Fibroblast of lung (primary cell): Measurements from ENCODE around the gene KREMEN2. TPM values are rescaled to one million over a fixed set of nuclear protein-coding genes. Genes with fewer than 3 reads are reported as not detected.

ENCODE experiments used
- DNase-seq, 2 donors: peaks; one replicate each; pipeline versions ENCODE4 v3.0.0 to v3.0.0-alpha.2; 2010; ENCODE audit warnings: low read depth in 2 of 2
- H2AFZ ChIP-seq: 2 replicates; pipeline ENCODE4 v1.5.1; 2012; ENCODE audit warnings: low read length, control low read depth, inconsistent platforms
- H3K27ac ChIP-seq: 2 replicates; pipeline ENCODE4 v1.5.1; 2011; ENCODE audit warnings: low read length, control low read depth; ENCODE audit not compliant: insufficient read depth
- H3K27me3 ChIP-seq: 2 replicates; pipeline ENCODE4 v1.5.1; 2011; ENCODE audit warnings: mild to moderate bottlenecking, low read length; ENCODE audit not compliant: control insufficient read depth, insufficient read depth
- H3K36me3 ChIP-seq: 2 replicates; pipeline ENCODE4 v1.5.1; 2011; ENCODE audit warnings: low read length; ENCODE audit not compliant: control insufficient read depth, insufficient read depth
- H3K4me1 ChIP-seq: 2 replicates; pipeline ENCODE4 v1.5.1; 2011; ENCODE audit warnings: low read length; ENCODE audit not compliant: control insufficient read depth, insufficient read depth; ENCODE audit errors: extremely low read depth
- H3K4me2 ChIP-seq: 2 replicates; pipeline ENCODE4 v1.5.1; 2011; ENCODE audit warnings: low read length, control low read depth; ENCODE audit not compliant: insufficient read depth; ENCODE audit errors: extremely low read depth
- H3K4me3 ChIP-seq, 4 experiments: fragments of 200-600 bp in 1 of 4; sonication (generic) in 1 of 4; replicated peaks in 1 of 4; 2 replicates each; pipeline ENCODE4 v1.5.1; 2011 to 2016; ENCODE audit warnings: low read length in 4 of 4, low read depth in 3 of 4, mild to moderate bottlenecking in 3 of 4, control low read depth in 2 of 4, inconsistent platforms in 1 of 4, mixed read lengths in 1 of 4; ENCODE audit not compliant: insufficient read depth in 1 of 4; ENCODE audit errors: control extremely low read depth in 1 of 4
- H3K79me2 ChIP-seq: 2 replicates; pipeline ENCODE4 v1.5.1; 2012; ENCODE audit warnings: mild to moderate bottlenecking, low read length, inconsistent platforms; ENCODE audit not compliant: control insufficient read depth, insufficient read depth
- H3K9ac ChIP-seq: 2 replicates; pipeline ENCODE4 v1.5.1; 2011; ENCODE audit warnings: mild to moderate bottlenecking, low read length, control low read depth; ENCODE audit not compliant: insufficient read depth
- H3K9me3 ChIP-seq: 2 replicates; pipeline ENCODE4 v1.5.1; 2012; ENCODE audit warnings: low read depth, low read length; ENCODE audit not compliant: control insufficient read depth, insufficient read depth
- H4K20me1 ChIP-seq: 2 replicates; pipeline ENCODE4 v1.5.1; 2011; ENCODE audit warnings: low read length; ENCODE audit not compliant: control insufficient read depth, insufficient read depth; ENCODE audit errors: extremely low read depth
- EZH2 ChIP-seq: IDR thresholded peaks from 2 replicates; pipeline ENCODE4 v1.5.1; 2012; ENCODE audit warnings: low read length, control low read depth, mild to moderate bottlenecking; ENCODE audit errors: missing control alignments
- polyA plus RNA-seq, 2 donors: library from polyadenylated mRNA; depleted of rRNA in 1 of 2; stranded (reverse) in 1 of 2; unstranded in 1 of 2; fragments of >200 nt; gene quantifications; 2 replicates each; pipeline ENCODE4 v1.2.1, GENCODE V29; 2011 to 2012; ENCODE audit warnings: missing spikeins in 1 of 2
- total RNA-seq: library from RNA; depleted of rRNA; stranded (reverse); fragments of >200 nt; gene quantifications from 2 replicates; pipeline ENCODE4 v1.2.1, GENCODE V29; 2014
- TF ChIP-seq, protein P1 (sequence below), 2 donors: IDR thresholded peaks in 1 of 2; conservative IDR thresholded peaks in 1 of 2; 1 replicate in 1 of 2; 2 replicates in 1 of 2; pipeline ENCODE4 v1.5.1; 2011 to 2012; ENCODE audit warnings: low read length in 2 of 2, control low read depth in 1 of 2, inconsistent platforms in 1 of 2, low read depth in 1 of 2, mild to moderate bottlenecking in 1 of 2

The KREMEN2 gene
- total and polyA plus RNA-seq, 2 donors (not counting 1 experiment from before 2014, with no cell fraction given), result not detected

DNA sequence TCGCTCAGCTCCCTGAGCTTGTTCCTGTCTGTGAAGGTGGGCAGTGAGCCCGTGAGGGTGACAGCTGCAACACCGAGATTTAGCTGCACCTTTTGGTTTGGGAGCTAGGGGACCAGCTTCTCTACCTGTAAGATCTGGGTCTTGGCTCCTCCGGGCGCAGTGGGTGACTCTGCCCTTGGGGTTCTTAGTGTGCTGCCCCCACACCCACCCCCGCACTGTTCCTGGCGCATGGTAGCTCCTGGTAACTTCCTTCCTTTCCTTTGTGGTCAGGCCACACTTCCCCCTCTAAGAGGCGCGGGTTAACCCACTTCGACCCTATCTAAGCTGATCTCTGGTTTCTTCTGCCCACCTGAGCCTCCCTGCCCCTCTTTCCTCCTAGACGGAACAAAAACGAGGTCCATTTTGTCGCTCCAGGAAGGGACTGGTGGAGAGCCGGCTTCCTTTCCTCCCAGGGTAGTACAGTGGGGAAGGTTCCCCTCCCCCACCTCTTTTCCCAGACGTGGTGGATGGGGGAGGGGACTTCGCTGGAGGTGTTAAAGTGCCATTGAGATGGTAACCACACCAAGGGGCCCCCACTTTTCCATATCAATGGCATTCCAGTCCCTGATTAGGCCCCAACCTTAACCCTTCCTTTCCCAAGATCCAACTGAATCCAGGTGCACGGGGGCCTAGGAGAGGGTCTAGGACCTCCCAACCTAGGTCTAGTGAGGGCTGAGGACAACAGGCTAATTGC is 44.0 kb downstream of the KREMEN2 start:
- no peaks in the 10 kb centered on the region for H3K36me3 ChIP-seq
- H2AFZ ChIP-seq, result no peak overlapping the region
- no peak overlapping the region for H3K4me3 ChIP-seq
- H3K27me3 ChIP-seq, result peaks cover 24% of the 10 kb centered on the region
- no peak for TF ChIP-seq EZH2
- TF ChIP-seq, protein P1, sequence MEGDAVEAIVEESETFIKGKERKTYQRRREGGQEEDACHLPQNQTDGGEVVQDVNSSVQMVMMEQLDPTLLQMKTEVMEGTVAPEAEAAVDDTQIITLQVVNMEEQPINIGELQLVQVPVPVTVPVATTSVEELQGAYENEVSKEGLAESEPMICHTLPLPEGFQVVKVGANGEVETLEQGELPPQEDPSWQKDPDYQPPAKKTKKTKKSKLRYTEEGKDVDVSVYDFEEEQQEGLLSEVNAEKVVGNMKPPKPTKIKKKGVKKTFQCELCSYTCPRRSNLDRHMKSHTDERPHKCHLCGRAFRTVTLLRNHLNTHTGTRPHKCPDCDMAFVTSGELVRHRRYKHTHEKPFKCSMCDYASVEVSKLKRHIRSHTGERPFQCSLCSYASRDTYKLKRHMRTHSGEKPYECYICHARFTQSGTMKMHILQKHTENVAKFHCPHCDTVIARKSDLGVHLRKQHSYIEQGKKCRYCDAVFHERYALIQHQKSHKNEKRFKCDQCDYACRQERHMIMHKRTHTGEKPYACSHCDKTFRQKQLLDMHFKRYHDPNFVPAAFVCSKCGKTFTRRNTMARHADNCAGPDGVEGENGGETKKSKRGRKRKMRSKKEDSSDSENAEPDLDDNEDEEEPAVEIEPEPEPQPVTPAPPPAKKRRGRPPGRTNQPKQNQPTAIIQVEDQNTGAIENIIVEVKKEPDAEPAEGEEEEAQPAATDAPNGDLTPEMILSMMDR (conservative IDR thresholded peaks at IDR 0.05 in 1 of 2, IDR thresholded peaks at IDR 0.05 in 1 of 2; ENCODE audit: low read depth in 1 of 2, low read length in 2 of 2), result no peak
- H3K27ac ChIP-seq, result no peak overlapping the region
- DNase-seq, result no peak
- H3K9ac ChIP-seq, result no peak overlapping the region
- no peak overlapping the region for H3K4me2 ChIP-seq
- no peaks in the 10 kb centered on the region for H3K4me1 ChIP-seq
- H3K79me2 ChIP-seq, result no peaks in the 10 kb centered on the region
- H3K9me3 ChIP-seq, result no peaks in the 10 kb centered on the region
- no peaks in the 10 kb centered on the region for H4K20me1 ChIP-seq

DNA sequence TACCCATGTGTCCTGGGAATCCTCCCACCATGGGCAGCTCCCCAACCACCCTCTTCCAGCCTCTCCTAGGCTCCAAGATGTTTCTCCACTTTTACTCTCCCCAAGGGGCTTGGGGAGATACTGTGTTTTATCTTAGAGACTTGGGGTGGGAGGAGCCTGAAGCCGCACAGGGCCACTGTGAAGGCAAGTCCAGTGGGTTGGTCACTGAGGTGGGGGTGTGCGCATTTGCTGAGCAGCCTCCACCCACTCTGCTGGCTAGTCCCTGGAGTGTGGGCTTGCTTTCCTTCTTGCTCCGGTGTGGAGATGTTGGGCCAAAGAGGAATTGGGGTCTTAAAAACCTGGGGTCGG is 44.6 kb downstream of the KREMEN2 start:
- TF ChIP-seq EZH2, result no peak
- TF ChIP-seq, protein P1 (conservative IDR thresholded peaks at IDR 0.05 in 1 of 2, IDR thresholded peaks at IDR 0.05 in 1 of 2; ENCODE audit: low read depth in 1 of 2, low read length in 2 of 2), result no peak
- no peak overlapping the region for H3K27ac ChIP-seq
- H4K20me1 ChIP-seq, result no peaks in the 10 kb centered on the region
- no peaks in the 10 kb centered on the region for H3K36me3 ChIP-seq
- H3K9me3 ChIP-seq, result no peaks in the 10 kb centered on the region
- no peak overlapping the region for H3K9ac ChIP-seq
- no peaks in the 10 kb centered on the region for H3K79me2 ChIP-seq
- H3K4me3 ChIP-seq, result no peak overlapping the region
- H2AFZ ChIP-seq, result no peak overlapping the region
- no peak overlapping the region for H3K4me2 ChIP-seq
- H3K27me3 ChIP-seq, result peaks cover 28% of the 10 kb centered on the region
- H3K4me1 ChIP-seq, result no peaks in the 10 kb centered on the region
- DNase-seq, result no peak

DNA sequence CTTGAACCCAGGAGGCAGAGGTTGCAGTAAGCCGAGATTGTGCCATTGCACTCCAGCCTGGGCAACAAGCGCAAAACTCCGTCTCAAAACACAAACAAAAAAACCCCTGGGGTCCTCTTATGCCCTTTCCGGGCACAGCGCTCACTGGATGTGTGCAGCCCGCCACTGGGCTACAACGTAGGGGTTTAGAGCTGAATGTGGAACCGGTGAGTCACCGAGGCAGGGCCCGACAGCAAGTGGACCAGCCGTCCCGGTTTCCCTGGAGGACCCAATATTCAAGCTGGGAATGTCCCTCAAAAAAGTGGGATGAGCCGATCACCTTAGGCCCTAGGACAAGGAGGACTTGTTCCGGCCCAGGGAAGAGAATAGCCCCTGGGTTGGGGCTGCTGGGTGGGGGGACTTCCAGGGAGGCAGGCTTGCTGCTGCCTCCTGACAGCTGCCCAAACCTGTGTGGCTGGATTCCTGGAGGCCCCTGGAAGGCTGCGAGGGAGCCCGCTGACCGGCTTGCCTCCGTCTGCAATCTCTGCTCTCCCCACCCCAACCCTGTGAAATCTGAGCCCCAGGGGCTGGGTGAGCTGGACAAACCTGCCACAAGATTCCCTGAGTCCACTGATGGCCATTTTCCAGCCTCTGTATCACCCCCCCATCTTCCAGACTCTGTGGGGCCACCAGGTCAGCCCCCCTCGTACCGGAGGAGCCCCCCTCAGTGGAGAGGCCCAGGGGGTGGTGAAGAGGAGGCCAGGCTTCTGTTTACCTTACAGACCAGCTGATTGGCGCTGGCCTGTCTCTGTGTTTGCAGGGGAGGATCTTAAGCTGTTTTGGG is 45.7 kb downstream of the KREMEN2 start:
- no peak for DNase-seq
- Histone ChIP-seq H3K9me3 (no peaks in the 10 kb centered on the region), H3K27ac (no peak overlapping the region), H3K79me2 (no peaks in the 10 kb centered on the region), H3K27me3 (peaks cover 34% of the 10 kb centered on the region), H2AFZ (no peak overlapping the region), H3K4me3 (no peak overlapping the region), H3K4me1 (no peaks in the 10 kb centered on the region), H4K20me1 (no peaks in the 10 kb centered on the region), H3K36me3 (no peaks in the 10 kb centered on the region), H3K9ac (no peak overlapping the region), H3K4me2 (no peak overlapping the region)
- no peak for TF ChIP-seq EZH2
- TF ChIP-seq, protein P1 (conservative IDR thresholded peaks at IDR 0.05 in 1 of 2, IDR thresholded peaks at IDR 0.05 in 1 of 2; ENCODE audit: low read depth in 1 of 2, low read length in 2 of 2), result no peak
